ENCODE results near the gene TNFRSF12A.

Gene TNFRSF12A

DNA sequence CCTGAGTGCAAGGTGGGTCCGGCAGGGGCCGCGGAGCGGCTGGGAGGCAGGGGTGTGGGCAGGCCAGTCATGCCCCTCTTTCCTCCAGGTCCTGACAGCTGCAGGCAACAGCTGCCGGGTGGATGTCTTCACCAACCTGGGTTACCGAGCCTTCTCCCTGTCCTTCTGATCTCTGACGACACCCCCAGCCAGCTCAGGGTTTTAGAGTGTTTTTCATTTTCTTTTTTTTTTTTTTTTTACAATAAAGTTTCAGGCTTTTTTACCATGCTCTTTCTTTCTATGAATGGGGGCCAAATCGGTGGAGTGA is 7.3 kb downstream of the TNFRSF12A start:
- DNase-seq, result no peak

DNA sequence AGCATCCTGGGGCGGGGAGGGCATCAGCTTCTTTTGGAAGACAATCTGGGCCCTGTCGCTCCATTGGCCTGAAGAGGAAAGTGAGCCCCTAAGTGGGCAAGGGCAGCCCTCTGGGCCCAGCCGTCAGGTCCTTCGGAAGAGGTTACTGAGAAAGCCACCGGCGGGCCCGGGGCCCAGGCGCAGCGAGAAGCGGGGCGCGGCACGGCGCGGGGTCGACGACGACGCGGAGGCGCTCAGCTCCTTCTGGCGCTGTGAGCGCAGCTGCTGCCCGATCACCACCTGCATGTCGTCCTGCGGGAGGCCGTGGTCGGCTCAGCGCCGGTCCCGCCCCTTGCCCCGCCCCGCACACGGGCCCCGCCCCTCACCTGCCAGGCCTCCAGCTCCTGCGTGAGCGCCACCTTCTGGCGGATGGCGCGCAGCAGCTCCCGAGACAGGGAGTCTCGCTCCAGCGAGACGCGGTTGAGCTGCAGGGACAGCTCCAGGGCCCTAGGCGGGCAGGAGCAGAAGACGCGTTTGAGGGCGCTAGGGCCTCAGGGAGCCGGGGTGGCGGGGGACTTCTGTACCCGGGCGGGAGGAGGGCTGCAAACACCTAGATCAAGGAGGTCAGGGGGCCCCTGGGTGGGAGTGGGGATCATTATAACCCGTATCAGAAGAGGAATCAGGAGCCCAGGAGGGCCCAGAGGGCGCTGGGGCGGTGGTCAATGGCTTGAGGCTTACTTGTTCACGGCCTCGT is 8.0 kb downstream of the TNFRSF12A start:
- DNase-seq, result peak; percentile 90

DNA sequence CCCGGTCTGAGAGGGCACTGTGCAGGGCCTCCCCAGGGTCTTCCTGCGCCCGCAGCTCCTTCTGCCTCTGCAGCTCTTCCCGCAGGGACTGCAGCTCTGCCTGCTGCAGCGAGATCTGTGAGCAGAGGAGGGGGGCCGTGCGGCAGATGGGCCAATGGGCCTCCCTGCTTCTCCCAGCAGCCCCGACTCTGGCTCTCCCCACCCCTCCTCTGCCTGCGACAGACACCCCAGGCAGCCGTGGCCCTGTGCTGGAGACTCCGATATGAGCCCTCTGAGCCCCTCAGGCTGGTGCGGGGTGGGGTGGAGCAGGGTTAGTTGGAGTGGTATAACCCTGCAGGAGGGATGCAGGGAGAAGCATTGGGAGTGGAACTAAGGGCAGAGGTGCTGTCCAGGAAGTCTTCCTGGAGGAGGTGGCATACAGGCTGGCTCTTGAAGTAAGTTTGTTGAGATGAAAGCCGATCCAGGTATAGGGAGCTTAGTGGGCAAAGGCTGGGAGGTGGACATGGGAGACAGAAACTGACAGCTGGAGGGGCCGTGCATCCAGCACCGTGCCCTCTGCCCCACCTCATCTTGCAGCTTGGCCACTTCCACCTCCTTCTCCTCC is 8.7 kb downstream of the TNFRSF12A start:
- DNase-seq, result no peak

DNA sequence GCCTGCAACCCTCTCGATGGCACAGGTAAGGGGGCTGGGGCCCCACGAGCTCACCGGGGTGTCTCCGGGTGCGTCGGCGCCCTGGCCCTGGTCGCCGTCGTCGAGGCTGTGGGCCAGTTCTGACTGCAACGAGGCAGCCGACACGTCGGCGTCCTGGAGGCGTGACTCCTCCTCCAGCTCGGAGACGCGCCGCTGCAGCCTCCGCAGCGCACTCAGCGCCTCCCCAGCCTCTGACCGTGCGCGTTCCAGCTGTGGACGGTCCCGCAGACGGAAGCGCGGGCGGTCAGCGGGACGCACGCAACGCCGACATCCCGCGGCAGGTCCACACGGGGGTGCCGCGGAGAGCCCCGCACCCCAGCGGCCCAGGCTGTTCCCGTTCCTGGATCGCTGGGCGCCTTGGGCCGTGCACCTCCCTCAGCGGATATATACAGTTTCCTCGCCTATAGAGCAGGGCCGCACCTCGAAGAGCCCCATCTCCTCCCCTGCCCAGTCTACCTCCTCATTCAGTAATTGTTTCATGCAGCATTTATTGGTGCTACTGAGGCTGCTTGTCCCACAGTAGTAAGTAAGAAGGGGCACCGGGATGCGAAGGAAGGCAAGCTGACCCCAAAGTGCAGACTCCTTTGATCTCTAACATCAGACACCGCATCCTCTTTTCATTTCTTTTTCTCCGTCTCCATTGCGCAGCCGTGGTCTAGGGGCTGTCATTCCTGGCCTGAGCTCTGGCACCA is 9.5 kb downstream of the TNFRSF12A start:
- peak; percentile 50 for DNase-seq

DNA sequence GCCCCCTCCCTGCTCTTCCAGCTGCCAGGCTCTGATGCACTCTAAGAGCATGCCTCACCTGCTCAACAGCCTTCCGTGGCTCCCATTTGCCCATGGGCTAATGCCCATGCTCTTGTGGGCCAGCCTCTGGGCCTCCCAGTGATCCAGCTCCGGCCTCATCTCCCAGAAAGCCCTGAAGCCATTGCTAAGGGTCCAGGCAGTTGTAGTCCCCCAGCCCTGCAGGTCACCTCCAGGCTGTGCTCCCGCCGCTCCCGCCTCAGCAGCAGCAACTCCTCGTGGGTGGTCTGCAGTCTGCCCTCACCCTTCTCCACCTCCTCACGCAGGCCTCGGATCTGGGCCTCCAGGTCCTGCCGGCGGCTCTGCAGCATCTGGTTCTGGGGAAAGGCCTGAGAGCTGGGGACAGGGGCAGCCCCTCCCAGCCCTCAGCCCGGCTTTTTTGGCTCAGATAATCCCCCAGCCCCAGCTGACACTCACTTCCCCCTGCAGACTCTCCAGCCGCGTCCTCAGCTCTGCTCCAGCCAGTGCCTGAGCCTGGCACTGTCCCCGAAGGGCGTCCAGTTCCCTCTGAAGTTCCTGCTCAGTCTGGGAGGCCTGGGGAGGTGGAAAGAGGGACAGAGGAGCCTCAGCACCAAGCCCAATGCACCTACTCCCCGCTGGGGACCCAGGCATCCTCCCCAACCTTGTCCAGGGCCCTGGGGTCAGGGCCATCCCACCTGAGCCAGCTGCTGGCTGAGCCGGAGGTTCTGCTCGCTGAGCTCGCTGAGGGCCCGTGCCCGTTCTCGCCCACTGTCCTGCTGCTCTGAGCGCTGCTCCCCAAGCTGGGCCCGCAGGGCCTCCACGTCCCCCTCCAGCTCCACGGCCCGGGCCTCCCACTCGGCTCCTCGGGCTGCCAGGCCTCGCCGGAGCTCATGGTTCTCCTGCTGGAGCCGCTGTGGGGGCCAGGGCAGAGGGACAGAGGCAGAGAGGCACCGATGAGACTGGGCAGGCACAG is 10.3 kb downstream of the TNFRSF12A start:
- no peak for DNase-seq

DNA sequence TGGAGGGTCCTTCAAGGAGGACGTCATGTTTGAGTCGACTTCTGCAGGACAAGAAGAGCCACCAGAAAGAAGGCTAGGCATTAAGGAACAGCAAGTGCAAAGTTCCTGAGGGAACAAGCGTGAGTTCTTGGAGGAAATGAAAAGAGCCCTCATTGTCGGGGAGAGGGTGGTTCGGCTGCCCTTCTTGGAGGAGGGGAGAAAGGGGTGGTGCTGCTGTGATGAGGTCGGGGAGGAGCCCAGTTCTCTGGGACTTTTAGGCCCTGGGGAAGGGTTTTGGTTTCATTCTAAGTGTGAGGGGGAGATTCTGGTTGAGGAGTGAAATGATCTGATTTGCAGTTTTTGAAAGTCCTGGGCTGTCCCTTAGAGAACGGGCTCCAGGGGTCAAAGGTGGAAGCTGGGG is 12.5 kb downstream of the TNFRSF12A start:
- DNase-seq, result peak; percentile 73

DNA sequence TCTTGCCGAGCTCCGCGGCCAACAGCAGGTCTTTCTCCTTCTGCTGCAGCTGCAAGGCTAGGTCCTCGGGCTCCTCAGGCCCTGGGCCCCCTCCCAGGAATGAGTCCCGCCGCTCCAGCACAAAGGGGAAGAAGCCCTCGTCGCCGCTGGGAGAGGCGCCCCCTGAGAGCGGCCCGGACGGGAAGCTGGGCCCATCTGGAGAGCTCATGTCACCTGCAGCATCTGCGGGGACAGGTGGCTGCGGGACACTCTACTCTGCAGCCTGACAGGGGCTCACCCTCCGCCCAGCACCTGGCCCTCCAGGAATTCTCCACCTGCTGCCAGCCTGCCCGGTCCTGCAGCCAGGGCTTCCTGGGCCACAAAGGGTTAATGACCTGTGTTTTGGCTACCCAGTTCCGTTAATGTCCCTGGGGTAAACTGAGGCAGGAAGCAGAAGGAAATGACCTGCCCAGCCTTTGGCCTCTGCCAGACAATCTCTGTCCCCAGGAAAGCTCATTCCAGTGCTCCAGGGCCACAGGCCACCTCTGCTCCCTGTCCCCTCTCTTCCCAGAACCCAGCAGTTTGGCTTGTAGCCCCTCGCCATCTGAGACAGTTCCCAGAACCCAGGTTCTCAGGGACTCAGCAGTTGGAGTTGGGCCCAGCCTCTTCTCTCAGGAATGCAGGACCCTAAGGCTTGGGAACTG is 15.3 kb downstream of the TNFRSF12A start:
- DNase-seq, result no peak

DNA sequence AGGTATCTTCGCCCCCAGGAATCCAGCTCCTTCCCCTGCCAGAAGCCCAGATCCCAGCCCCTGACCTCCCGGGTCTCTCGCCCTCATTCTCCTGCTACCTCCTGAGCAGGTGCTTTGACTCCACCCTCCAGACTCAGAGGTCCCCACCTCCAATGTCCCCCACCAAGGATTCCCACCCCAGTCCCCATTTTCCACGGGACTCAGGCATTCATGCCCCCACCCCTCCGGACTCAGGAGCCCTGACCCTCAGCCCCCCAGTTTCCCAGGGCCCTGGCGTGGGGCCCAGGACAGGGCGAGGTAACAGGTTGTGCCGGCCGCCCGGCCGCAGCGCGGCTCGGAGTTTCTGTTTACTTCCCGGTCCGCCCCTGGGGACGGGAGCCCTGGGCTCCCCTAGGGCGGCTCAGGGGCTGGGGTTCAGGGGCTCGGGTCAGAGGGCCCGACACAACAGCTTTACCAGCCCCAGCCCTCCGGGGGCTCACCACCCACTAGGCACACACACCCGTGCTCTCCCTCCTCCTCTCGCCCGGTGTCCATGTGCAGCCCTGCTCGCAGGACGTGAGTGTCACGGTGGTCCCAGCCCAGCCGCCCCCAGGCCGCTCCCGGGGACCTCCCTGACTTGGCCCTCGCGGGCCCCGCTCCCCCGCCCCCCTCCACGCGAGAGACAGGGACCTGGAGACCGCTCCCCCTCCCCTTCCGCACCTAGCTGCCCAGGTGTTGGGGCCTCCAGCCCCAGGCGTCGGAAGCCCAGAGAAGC is 16.0 kb downstream of the TNFRSF12A start:
- no peak for DNase-seq

DNA sequence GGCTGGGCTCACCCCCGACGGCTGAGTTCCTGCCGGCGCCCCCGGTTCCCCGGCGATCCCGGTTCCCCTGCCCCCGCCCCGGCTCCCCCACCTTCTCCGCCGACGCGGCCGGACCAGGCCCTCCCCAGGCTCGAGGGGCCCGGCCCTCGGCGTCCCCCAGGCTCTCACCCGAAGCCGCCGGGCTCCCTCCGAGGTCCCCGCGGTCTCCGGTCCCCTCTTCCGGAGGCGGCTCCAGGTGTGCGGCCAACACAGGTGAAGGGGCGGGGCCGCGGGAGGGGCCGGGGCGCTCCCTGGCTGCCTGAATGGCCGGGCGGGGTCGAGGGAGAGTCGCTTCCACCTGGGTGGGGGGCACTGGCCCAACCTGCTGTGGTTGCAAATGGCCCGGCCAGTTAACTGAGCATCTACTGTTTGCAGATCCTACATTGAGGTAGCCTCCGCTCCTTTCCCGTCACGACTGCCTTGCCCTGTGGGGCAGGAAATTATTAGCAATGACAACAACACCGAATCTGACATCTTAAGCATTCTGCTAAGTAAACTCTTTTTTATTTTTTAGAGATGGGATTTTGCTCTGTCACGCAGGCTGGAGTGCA is 16.7 kb downstream of the TNFRSF12A start, which contains the start of gene BICDL2:
Gene BICDL2, minus strand, starts transcription at position 219 of the 590 bp plus-strand sequence. CDS start 1,448 bp downstream, outside the sequence.
- no peak for DNase-seq

DNA sequence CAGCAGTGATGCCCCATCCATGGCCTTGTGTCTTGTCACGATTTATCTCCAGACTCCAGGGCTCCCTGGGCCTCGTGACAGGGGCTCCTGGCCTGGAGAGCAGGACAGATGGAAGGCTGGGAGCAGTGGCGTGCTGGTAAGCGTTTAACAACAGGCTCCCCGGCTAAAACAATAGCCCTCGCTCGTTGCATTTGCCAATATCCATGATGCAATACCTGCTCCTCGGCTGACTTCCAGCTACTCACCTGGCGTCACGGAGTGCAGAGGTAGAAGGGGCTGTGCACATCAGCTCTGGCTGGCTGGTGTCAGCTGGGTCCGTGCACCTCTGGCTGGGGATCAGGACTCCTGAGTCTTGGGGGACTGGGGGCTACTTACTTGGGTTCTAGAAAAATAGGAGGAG is 18.1 kb downstream of the TNFRSF12A start:
- DNase-seq, result no peak

DNA sequence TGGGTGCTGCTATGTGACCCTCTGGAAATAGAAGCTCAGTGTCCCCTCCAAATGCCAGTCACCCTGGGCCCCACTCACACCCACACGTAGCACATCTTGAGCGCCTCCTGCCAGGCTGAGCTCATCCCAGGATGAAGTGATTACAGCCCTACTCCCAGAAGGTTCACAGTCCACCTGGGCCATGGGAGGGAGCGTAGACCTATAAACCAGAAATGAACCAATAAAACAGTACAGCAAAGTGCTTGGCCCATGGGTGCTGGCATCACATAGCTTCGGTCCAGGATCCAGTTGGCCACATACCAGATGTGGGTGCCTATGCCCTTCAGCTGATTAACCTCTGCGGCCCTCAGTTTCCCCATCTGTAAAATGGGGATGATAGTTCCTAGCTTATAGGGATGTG is 18.7 kb downstream of the TNFRSF12A start:
- no peak for DNase-seq

DNA sequence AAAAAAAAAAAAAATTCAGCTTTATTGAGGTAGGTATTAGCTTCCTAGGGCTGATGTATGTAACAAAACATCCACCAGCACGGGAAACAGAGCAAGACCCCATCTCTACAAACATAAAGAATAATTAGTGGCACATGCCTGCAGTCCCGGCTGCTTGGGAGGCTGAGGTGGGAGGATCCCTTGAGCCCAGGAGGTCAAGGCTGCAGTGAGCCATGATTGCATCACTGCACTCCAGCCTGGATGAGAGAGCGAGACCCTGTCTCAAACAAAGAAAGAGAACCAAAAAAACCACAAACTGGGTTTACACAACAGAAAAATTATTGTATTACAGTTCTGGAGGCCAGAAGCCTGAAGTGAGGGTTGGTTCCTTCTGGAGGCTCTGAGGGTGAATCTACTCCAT is 22.2 kb downstream of the TNFRSF12A start:
- no peak for DNase-seq

DNA sequence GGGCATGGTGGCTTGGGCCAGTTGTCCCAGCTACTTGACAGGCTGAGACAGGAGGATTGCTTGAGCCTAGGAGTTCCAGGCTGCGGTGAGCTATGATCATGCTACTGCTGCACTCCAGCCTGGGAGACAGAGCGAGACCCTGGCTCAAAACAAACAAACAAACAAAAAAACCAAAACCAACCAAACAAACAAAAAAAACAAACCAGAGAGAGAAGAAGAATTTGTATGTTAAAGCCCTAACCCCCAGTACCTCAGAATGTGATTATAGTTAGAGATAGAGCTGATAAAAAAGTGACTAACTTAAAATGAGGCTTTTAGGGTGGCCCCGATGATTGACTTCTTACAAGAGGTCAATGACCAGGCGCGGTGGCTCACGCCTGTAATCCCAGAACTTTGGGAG is 24.5 kb downstream of the TNFRSF12A start:
- no peak for DNase-seq

DNA sequence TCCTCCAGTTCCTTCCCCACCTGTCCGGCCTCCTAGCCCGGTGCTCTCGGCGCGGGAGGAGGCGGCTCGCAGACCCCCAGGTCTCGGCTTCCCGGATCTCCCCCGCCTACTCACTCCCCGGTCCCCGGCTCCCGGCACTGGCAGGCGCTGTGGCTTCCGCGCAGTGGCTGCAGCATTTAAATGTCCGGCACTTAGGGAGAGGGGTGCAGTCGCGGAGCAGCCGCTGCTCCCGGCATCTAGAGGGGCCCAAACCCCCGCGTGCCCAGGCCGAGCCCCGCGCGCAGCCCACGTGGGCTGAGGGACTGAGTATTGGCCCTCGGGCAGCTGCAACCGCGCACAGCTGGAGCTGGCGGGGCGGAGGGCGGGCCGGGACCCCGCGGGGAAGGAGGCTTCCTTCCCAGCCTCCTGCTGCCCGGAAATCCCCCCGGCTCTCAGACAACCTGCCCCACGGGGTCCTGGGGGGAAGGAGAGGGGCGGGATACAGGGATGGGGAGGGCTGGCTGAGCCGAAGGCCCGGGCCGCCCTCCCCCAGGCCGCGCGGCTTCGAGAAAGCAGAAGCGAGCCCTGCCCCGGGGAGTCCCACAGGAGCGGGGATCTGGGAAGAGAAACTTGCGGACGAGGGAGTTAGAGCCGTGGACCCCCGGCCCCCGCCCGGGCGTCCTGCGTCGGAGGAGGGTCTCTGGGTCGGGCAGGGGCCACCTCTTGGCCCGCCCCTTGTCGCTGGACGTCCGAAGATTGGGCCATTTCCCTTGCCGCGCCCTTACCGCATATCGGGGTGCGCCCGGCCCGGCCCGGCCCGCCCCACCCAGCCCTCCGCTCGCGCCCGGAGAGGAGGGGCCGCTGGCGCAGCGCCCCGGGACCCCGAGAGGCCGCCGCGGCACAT is 25.8 kb downstream of the TNFRSF12A start, which contains the start of gene MMP25:
Gene MMP25, plus strand, starts transcription at position 804 of the 883 bp plus-strand sequence. CDS start 357 bp downstream, outside the sequence.
- DNase-seq, result peak; percentile 85

DNA sequence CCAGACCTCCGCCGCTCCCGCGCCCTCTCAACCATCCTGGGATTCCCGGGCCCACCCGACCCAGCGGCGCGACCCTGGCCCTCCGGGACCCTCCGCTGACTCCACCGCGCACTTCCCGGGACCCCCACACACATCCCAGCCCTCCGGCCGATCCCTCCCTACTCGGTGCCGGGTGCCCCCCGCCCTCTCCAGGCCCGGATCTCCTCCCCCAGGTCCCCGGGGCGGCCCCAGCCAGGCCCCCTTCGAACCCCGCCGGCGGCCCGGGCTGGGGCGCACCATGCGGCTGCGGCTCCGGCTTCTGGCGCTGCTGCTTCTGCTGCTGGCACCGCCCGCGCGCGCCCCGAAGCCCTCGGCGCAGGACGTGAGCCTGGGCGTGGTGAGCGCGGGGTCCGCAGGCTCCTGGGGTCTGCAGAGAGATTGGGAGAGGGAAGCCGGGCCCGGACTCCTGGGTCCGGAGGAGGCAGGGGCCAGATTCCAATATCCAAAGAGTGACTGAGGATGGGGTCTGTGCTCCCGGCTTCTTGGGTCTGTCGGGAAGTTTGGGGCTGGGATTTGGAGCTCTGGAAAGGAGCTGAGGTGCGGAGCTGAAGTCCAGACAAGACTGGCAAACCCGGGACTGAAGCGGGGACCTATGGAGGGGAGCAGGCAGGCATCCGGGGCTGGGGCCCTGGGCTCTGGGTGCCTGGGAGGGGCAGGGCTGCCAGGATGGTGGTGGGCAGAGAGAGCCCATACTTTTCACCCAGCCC is 26.6 kb downstream of the TNFRSF12A start:
- DNase-seq, result no peak

DNA sequence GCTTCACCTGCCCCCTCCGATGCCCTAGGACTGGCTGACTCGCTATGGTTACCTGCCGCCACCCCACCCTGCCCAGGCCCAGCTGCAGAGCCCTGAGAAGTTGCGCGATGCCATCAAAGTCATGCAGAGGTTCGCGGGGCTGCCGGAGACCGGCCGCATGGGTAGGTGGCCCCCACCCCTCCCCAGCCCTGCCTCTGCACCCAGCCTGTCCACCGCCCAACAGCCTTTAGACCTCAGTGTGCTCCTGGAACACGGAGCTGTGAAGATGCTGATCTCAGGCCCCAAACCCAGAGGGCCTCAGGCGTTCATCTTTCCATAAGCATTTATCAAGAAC is 27.2 kb downstream of the TNFRSF12A start:
- DNase-seq, result no peak

DNA sequence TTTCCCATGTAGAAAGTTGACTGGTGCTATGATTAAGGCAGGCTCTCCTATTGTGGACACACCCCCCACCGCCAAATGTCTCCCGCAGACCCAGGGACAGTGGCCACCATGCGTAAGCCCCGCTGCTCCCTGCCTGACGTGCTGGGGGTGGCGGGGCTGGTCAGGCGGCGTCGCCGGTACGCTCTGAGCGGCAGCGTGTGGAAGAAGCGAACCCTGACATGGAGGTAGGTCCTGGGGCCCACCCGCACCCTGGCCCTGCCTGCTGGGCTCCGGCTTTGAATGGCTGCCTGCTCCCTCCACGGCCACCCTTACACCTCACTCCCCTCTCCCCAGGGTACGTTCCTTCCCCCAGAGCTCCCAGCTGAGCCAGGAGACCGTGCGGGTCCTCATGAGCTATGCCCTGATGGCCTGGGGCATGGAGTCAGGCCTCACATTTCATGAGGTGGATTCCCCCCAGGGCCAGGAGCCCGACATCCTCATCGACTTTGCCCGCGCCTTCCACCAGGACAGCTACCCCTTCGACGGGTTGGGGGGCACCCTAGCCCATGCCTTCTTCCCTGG is 29.8 kb downstream of the TNFRSF12A start:
- no peak for DNase-seq

DNA sequence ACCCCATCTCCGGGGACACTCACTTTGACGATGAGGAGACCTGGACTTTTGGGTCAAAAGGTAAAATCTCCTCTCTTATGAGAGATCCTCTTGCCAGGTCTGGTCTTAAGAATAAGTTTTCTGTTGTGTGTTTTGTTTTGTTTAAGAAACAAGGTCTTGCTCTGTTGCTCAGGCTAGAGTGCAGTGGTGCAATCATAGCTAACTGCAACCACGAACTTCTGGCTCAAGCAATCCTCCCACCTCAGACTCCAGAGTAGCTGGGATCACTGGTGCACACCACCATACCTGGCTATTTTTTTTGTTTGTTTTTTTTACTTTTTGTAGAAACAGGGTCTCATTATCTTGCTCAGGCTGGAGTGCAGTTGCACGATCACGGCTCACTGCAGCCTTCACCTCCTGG is 30.3 kb downstream of the TNFRSF12A start:
- DNase-seq, result no peak

DNA sequence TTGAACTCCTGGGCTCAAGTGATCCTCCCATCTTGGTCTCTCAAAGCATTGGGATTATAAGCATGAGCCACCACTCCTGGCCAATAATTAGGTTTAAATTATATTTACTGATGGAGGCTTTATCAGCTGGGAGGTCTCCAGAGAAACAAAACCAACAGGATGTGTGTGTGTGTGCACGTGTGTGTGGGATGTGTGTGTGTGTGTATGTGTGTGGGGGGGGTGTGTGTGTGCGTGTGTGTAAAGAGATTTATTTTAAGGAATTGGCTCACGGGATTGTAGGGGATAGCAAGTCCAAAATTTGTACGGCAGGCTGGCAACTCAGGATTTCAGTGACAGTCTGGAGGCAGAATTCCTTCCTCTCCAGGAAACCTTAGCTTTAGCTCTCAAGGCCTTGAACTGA is 30.8 kb downstream of the TNFRSF12A start:
- no peak for DNase-seq
